Measurements from ENCODE around the gene ARL6IP5.

ARL6IP5 gene

GRCh38 chr3:69085833-69086722 lies 1.3 kb downstream of the ARL6IP5 start:
- peak; percentile 65 for DNase-seq (ENCODE audit: low read depth)

- DNase-seq (ENCODE audit: low read depth) = no peak
These were observed 2.5 kb downstream of the ARL6IP5 start for GRCh38 chr3:69087030-69087791.

GRCh38 chr3:69088063-69088462 lies 3.3 kb downstream of the ARL6IP5 start:
- DNase-seq (ENCODE audit: low read depth) = no peak

GRCh38 chr3:69090021-69090420 lies 5.3 kb downstream of the ARL6IP5 start:
- peak; percentile 55 for DNase-seq (ENCODE audit: low read depth)

GRCh38 chr3:69091389-69092029 lies 6.8 kb downstream of the ARL6IP5 start:
- DNase-seq (ENCODE audit: low read depth) = no peak

- DNase-seq (ENCODE audit: low read depth) = no peak
These were observed 7.3 kb downstream of the ARL6IP5 start for GRCh38 chr3:69092030-69092516.

- no peak for DNase-seq (ENCODE audit: low read depth)
These were observed 9.9 kb downstream of the ARL6IP5 start for GRCh38 chr3:69094467-69095205.

- no peak for DNase-seq (ENCODE audit: low read depth)
These were observed 10.9 kb downstream of the ARL6IP5 start for GRCh38 chr3:69095636-69096035.

GRCh38 chr3:69096299-69096698 lies 11.6 kb downstream of the ARL6IP5 start:
- no peak for DNase-seq (ENCODE audit: low read depth)

GRCh38 chr3:69097407-69098086 lies 12.8 kb downstream of the ARL6IP5 start:
- no peak for DNase-seq (ENCODE audit: low read depth)

- DNase-seq (ENCODE audit: low read depth) = no peak
These were observed 14.8 kb downstream of the ARL6IP5 start for GRCh38 chr3:69099576-69099975.

- no peak for DNase-seq (ENCODE audit: low read depth)
These were observed 17.6 kb downstream of the ARL6IP5 start for GRCh38 chr3:69102384-69102783.

- no peak for DNase-seq (ENCODE audit: low read depth)
These were observed 18.4 kb downstream of the ARL6IP5 start for GRCh38 chr3:69103123-69103522.

- no peak for DNase-seq (ENCODE audit: low read depth)
These were observed 19.8 kb downstream of the ARL6IP5 start for GRCh38 chr3:69104586-69104985.

GRCh38 chr3:69105320-69105719 lies 20.6 kb downstream of the ARL6IP5 start:
- DNase-seq (ENCODE audit: low read depth) = no peak

GRCh38 chr3:69107841-69108240 lies 23.1 kb downstream of the ARL6IP5 start:
- DNase-seq (ENCODE audit: low read depth) = no peak

- no peak for DNase-seq (ENCODE audit: low read depth)
These were observed 24.1 kb downstream of the ARL6IP5 start for GRCh38 chr3:69108811-69109210.

GRCh38 chr3:69110941-69111546 lies 26.3 kb downstream of the ARL6IP5 start:
- no peak for DNase-seq (ENCODE audit: low read depth)

- no peak for DNase-seq (ENCODE audit: low read depth)
These were observed 28.8 kb downstream of the ARL6IP5 start for GRCh38 chr3:69113536-69113935.

GRCh38 chr3:69115731-69116130 lies 31.0 kb downstream of the ARL6IP5 start:
- DNase-seq (ENCODE audit: low read depth) = no peak

- no peak for DNase-seq (ENCODE audit: low read depth)
These were observed 31.4 kb downstream of the ARL6IP5 start for GRCh38 chr3:69116162-69116561.
